Measurements from ENCODE around the gene PRDX3.
"Not testable (repeated sequence)": the region's sequence is repeated elsewhere in the genome, so short reads cannot be mapped to it uniquely, and the experiment has no call there.

Gene PRDX3

GRCh38 chr10:119206603-119207365 lies 28.2 kb upstream of the PRDX3 start:
- peak; percentile 79 for DNase-seq (ENCODE audit: low read depth)

- peak; percentile 71 for DNase-seq (ENCODE audit: low read depth)
Observed at GRCh38 chr10:119205894-119206602, 27.4 kb upstream of the PRDX3 start.

- DNase-seq (ENCODE audit: low read depth) = peak; percentile 80
Observed at GRCh38 chr10:119203006-119203405, 24.4 kb upstream of the PRDX3 start.

- no peak for DNase-seq (ENCODE audit: low read depth)
Observed at GRCh38 chr10:119201233-119201632, 22.6 kb upstream of the PRDX3 start.

GRCh38 chr10:119199231-119199992 lies 20.8 kb upstream of the PRDX3 start:
- peak; percentile 82 for DNase-seq (ENCODE audit: low read depth)

GRCh38 chr10:119198438-119198837 lies 19.8 kb upstream of the PRDX3 start:
- DNase-seq (ENCODE audit: low read depth) = peak; percentile 55

GRCh38 chr10:119197921-119198320 lies 19.3 kb upstream of the PRDX3 start:
- DNase-seq (ENCODE audit: low read depth) = peak; percentile 87

GRCh38 chr10:119191881-119192280 lies 13.3 kb upstream of the PRDX3 start:
- peak; percentile 60 for DNase-seq (ENCODE audit: low read depth)

- DNase-seq (ENCODE audit: low read depth) = no peak
Observed at GRCh38 chr10:119190954-119191785, 12.6 kb upstream of the PRDX3 start.

- peak; percentile 99 for DNase-seq (ENCODE audit: low read depth)
Observed at GRCh38 chr10:119190353-119190752, 11.7 kb upstream of the PRDX3 start.

GRCh38 chr10:119189811-119190282 lies 11.2 kb upstream of the PRDX3 start:
- peak; percentile 76 for DNase-seq (ENCODE audit: low read depth)

GRCh38 chr10:119183664-119184412 lies 5.2 kb upstream of the PRDX3 start:
- DNase-seq (ENCODE audit: low read depth) = no peak

- not testable (repeated sequence) for DNase-seq (ENCODE audit: low read depth)
Observed at GRCh38 chr10:119180850-119181400, 2.3 kb upstream of the PRDX3 start.

- DNase-seq (ENCODE audit: low read depth) = peak; percentile 56
Observed at GRCh38 chr10:119177708-119178371, 772 bp downstream of the PRDX3 start.

GRCh38 chr10:119176166-119176565 lies 2.4 kb downstream of the PRDX3 start:
- DNase-seq (ENCODE audit: low read depth) = no peak

GRCh38 chr10:119174109-119174508 lies 4.5 kb downstream of the PRDX3 start:
- no peak for DNase-seq (ENCODE audit: low read depth)

- DNase-seq (ENCODE audit: low read depth) = no peak
Observed at GRCh38 chr10:119167041-119167440, 11.6 kb downstream of the PRDX3 start.

- DNase-seq (ENCODE audit: low read depth) = peak; percentile 46
Observed at GRCh38 chr10:119166564-119166963, 12.0 kb downstream of the PRDX3 start.

GRCh38 chr10:119166118-119166500 lies 12.5 kb downstream of the PRDX3 start:
- no peak for DNase-seq (ENCODE audit: low read depth)
